ELF-1 (cell line): Measurements from ENCODE around the gene DLEC1.
"Not testable (repeated sequence)": the region's sequence is repeated elsewhere in the genome, so short reads cannot be mapped to it uniquely, and the experiment has no call there.

Experiments
- DNase-seq: peaks from one replicate; pipeline ENCODE4 v3.0.0-alpha.2; 2016; ENCODE audit warnings: low read depth, low spot score

DLEC1 gene

GRCh38 chr3:38017445-38018295, 21.3 kb upstream of the DLEC1 start:
- no peak for DNase-seq

DNA sequence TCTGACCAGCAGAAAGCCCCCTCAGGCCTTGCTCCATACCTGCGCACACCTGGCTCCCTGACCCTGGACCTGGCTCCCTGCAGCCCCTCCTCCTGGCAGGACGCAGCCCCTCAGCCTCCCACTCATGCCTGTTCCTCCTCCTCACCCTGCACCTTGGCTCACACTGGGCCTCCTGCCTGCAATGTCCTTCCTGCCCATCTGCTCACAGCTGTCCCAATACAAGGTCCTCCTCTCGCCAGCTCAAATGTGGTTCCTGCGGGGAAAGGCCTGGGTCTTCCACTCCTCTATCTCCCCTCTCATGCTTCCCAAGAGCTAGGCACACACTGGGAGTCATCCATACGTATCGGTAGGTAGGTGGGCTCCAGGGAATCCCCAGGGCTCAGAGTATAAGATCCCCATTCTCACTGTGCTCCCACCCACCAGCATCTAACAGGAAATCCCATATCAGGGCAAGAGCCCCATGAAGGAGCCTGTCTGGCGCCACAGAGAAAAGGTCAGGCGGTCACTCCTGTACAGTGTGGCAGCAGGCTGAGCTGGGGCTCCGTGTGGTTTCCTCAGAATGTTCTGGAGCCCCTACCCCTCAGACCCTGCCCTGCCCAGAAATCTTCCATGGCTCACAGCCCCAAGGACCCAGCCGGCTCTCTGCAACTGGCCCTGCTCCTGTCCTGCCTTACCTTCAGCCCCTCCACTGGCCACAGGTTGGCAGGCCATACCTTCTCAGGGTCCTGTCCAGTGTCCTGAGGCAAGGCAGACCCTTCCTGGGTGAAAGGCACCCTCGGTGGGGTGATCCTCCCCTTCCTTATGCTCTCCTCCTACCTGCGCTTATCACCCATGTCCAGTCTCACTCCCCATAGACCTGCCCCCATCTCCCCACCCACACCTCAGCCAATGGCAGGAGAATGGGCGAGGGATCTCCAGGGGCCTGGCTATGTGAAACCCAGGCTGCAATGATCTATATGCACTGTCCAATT, 20.4 kb upstream of the DLEC1 start:
- DNase-seq = no peak

DNA sequence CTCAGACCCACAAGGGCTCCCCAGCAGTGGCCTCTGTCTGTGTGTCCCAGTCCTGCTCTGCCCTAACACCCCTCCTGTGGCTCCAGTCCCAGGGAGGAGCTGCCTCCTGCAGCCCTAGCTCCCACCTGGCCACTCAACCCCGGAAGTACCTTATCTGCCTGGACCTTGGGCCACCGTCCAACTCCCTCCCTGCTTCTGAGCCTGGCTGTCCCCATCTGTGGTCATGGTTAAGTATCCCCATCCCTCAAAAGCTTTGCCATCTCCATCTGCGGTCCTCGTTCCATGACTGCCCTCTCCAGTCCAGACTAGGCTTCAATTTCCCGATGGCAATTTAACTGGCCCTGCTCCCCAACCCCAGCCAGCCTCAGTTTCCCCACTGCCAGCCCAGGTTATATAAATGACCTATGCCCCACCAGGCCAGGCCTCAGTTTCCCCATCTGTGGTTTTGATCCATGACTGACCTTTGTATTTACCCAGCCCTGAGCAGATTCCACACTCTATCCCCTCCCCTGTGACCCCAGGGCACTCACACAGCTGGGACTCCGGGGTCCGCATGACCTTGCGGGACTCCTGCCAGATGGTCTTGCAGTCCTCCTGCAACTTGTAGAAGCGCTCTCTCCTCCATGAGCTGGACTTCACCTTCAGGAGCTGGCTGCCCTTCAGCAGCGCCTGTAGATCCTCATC, 19.2 kb upstream of the DLEC1 start:
- DNase-seq = no peak

- DNase-seq = no peak
These were observed 18.7 kb upstream of the DLEC1 start for GRCh38 chr3:38020342-38020726.

DNA sequence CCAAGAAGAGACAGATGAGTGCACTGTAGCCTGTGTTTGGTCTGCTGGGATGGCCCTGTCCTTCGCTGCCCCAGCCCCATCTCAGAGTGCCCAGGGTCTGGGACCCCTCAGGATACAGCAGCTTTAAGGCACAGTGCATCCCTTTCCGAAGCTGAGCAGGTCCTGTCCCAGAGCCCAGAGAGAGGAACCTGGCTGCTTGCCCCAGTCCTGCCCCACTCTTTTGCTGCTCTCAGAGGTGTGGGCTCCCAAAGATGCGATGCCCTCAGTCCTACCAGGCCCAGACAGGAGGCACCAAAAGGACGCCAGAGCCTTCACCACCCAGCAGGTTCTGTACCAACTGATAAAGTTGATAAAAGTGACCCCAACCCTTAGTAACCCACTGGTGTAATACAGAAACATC, 17.8 kb upstream of the DLEC1 start:
- DNase-seq = no peak

DNA sequence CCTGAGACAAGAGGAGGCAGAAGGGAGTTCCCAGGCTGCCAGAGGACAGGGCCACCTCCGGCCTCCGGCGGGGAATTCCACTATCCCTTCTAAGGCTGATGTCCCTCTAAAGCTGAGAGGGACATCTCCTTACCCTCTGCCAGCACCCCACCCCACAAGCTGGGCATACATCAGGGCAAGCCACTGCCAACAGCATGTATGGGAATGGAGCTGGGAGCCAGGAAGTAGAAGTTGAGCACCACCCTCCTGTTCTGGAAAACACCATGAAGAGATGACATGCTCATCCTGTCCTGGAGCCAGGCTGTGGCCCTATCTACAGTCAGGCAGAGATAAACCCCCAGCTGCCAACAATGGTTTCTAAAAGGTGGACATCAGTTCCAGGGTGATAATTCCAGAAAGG, 16.7 kb upstream of the DLEC1 start:
- DNase-seq = no peak

DNA sequence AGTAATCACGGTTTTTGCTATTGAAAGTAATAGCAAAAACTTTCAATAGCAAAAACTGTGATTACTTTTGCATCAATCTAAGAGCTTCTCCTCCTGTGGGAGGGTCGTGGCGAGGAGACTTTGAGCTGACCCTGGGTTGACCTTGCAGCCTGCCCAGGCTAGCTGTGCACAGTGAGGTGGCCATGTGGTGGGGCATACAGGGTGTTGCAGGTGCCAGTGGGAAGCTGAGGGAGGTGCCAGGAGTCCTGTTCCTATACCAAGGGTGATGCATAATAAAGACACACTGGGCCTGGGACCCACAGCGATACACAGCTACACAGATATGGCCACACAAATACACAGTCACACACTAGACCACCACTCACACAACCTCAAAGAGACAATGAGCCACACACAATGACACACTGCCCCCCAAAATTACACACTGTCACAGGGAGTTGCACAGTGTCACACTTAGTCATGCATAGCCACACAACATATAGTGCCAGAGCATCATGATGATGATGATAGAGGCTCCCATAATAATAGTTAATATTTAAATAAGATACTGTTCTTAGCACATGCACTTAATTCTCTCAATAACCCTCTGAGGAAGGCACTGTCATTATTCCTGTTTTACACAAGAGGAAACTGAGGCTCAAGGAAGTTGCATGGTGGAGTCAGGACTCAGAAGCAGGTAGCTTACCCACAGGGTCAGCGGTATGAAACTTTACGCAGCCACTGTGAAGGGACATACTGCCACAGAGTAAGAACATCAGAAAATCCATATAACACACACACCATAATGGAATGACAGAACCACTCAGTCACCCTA, 15.9 kb upstream of the DLEC1 start:
- DNase-seq = no peak

DNA sequence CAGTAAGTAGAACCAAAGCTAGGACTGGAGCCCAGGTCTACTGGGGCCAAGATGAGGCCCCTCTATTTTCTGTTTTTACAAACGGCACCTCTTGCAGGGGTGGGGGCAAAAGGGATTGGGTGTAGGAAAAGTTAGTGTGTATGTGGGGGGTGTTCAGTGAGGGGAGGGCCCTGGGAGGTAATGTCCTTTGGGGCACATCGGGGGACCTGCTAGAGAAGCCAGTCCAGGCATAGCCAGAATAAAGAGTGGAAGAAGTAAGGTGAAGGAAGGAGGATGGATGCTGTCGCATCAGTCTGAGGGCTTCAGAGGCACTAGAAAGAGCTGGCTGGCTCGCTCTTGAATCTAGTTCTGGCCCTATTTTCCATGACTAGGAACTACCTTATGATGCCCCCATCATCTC, 12.2 kb upstream of the DLEC1 start:
- no peak for DNase-seq

DNA sequence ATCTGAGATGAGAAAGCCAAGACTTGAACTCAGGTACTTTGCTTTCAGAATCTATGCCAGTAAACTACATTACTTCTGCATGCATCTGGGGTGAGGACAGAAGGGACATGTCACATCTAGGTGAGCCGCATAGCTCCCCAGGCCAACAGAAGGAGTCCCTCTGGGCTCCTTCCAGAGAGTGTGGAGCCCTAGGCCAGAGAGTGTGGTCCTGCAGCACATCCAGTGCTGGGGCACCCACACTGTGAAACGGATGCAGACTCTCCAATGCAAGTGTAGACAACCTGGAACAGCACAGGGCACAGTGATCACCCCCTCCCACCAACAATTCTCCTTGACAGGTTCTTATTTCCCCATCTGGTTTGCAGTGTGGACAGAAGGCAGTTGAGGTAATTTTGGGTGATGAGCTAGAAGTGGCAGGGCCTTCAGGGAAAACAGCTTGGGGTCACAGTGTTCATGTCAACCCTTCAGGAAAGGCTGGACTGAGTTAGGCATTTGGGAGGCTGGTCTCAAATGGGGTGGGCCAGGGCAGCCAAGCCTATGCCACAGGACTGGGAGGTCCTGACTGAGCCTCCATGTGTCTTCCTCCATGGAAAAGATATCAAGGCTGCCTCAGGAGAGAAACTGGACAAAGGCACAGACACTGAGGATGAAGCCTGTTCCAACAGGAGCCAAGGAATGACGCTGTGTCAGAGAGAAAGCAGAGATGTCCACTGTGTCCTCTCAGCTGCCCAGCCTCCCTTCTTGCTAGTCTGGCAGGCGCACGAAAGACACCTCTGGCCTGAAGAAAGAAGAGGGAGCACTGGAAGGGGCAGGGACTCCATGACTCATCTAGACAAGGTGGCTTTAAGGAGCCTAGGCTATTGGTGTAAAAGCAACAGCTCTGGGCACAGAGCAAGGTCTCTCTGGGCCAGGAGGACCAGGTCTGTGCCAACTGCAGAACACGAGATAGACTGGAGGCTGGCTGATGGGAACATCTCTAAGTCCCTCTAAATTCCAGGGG, 11.2 kb upstream of the DLEC1 start:
- no peak for DNase-seq

DNA sequence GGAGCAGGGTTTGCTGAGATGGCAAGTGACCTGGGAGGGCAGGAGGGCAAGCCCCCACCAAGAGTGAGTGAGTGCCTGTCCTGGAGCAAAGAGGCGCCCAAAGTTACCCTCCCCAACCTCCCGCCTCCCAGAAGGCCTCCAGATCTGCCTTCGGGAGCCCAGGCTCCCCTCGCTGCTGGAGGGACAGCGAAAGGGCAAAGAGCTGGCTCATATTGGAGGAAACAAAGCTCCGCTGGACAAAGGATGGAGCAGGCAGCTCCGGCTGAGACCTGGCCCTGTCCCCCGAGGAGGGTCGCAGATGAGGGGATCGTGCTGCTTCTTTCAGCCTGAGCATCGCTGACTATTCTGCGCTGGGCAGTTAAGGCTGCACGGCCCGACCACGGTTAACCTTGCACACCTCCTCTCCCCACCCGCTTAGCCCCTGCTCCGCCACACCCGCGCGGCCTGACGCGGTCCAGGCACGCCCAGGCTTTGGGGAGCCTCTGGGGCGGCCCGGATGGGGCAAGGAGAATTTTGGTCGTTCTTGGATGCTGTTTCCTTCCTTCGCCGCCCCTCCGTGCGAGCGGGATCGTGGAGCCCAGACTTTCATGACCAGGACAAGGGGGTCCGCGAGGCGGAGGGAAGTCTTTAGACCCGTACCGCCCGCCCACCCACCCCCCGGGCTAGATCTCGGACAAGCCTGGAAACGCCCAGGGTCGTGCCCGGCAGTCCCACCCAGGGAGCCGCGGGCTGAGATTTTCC, 10.2 kb upstream of the DLEC1 start:
- no peak for DNase-seq

GRCh38 chr3:38029400-38030125, 9.4 kb upstream of the DLEC1 start, which contains the start of gene PLCD1:
Gene PLCD1 (minus strand): TSS chr3:38029642. CDS start chr3:38029539, 103 bp downstream.
- peak; percentile 81 for DNase-seq

- DNase-seq = no peak
These were observed 8.6 kb upstream of the DLEC1 start for GRCh38 chr3:38030126-38031021.

DNA sequence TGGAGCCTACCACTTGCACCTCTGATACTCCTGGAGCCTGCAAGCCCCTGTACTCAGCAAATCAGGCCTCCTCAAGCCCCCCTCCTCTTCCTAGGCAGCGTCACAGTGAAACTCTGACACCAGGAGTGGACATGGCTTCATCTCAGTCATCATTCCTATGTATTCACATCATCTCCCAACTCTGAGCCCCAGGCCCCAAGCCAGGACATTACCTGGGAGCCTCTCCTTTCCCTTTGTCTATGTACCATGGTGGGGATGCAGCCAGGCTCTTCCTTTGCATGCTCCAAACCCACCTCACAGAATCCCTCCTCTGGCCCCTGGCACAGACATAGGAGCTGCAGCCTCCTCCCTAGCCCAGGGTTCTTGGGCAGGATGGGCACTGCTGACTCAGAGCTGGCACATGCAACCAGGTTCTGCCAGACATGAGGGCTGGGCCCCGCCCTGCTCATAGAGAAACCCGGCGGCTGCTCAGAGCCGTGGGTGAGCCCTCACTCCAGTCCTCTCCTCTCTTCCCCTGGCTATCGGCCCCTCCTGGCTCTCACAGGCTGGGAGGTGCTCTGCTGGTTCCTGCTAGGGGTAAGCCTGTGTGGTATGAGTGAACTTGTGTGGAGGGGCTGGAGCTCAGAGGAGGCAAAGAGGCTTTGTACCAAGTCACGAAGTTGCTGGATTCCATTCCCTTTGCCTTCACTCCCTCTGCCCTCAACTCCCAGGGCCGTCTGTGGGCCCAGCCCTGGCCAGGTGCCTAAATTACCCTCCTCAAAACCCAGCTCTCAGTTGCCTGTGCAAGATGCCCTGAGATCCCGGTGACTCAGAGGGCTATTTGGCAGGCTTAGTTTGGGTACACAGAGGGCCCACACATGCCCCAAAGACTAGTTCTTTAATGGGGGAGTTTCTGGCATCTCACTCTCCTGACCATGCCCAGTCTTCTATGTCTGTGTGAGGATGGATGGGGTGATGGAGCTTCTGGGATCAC, 7.7 kb upstream of the DLEC1 start:
- no peak for DNase-seq

GRCh38 chr3:38032328-38032865, 6.6 kb upstream of the DLEC1 start:
- DNase-seq = no peak

GRCh38 chr3:38033586-38033985, 5.4 kb upstream of the DLEC1 start:
- not testable (repeated sequence) for DNase-seq

DNA sequence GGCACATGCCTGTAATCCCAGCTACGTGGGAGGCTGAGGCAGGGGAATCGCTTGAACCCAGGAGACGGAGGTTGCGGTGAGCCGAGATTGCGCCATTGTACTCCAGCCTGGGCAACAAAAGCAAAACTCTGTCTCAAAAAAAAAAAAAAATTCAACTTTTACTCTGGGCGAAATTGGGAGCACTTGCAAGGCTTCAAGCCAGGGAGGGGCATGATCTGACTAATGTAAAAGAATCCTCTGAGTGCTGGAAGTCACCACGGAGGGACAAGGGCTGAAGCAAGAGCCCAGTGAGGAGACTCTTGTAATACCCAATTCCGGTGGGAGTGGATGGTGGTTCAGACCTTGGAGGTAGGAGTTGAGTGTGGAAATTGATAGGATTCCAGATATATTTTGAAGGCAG, 4.7 kb upstream of the DLEC1 start:
- not testable (repeated sequence) for DNase-seq
